ENCODE data around the gene YPEL5.

YPEL5 gene

GRCh38 chr2:30201990-30202389, 55.2 kb downstream of the YPEL5 start:
- TF ChIP-seq GATA2 (IDR thresholded peaks at IDR 0.05; ENCODE audit: low read depth, low read length) (no peak), GATA3 (IDR thresholded peaks at IDR 0.05; ENCODE audit: low read depth, low read length) (no peak)

GRCh38 chr2:30203156-30203555, 56.3 kb downstream of the YPEL5 start:
- TF ChIP-seq GATA3 (IDR thresholded peaks at IDR 0.05; ENCODE audit: low read depth, low read length): no peak
- TF ChIP-seq GATA2 (IDR thresholded peaks at IDR 0.05; ENCODE audit: low read depth, low read length): no peak

- TF ChIP-seq GATA2 (IDR thresholded peaks at IDR 0.05; ENCODE audit: low read depth, low read length): no peak
- no peak for TF ChIP-seq GATA3 (IDR thresholded peaks at IDR 0.05; ENCODE audit: low read depth, low read length)
Measured at GRCh38 chr2:30204281-30204680, 57.5 kb downstream of the YPEL5 start.

- no peak; the same call in 1 of the 2 replicates for TF ChIP-seq GATA2 (IDR thresholded peaks at IDR 0.05; ENCODE audit: low read depth, low read length)
- TF ChIP-seq GATA3 (IDR thresholded peaks at IDR 0.05; ENCODE audit: low read depth, low read length): no peak
Measured at GRCh38 chr2:30205456-30205855, 58.6 kb downstream of the YPEL5 start.

- peak; percentile 41; the same call in 1 of the 2 replicates for TF ChIP-seq GATA2 (IDR thresholded peaks at IDR 0.05; ENCODE audit: low read depth, low read length)
- TF ChIP-seq GATA3 (IDR thresholded peaks at IDR 0.05; ENCODE audit: low read depth, low read length): no peak
Measured at GRCh38 chr2:30206461-30207430, 59.9 kb downstream of the YPEL5 start.

- no peak for TF ChIP-seq GATA3 (IDR thresholded peaks at IDR 0.05; ENCODE audit: low read depth, low read length)
- no peak; the same call in 1 of the 2 replicates for TF ChIP-seq GATA2 (IDR thresholded peaks at IDR 0.05; ENCODE audit: low read depth, low read length)
Measured at GRCh38 chr2:30208453-30208852, 61.6 kb downstream of the YPEL5 start.

GRCh38 chr2:30209227-30209626, 62.4 kb downstream of the YPEL5 start:
- no peak for TF ChIP-seq GATA3 (IDR thresholded peaks at IDR 0.05; ENCODE audit: low read depth, low read length)
- no peak for TF ChIP-seq GATA2 (IDR thresholded peaks at IDR 0.05; ENCODE audit: low read depth, low read length)

Measured in SH-SY5Y (cell line).